HEK293 (cell line): ENCODE data around the gene BLOC1S4.

Source experiments
- CTCF ChIA-PET: fragments of 350-600 bp; formaldehyde crosslinking; extraction: SDS; loops from one replicate; lab custom pipeline; 2021; ENCODE audit warnings: antibody characterized with exemption; lab: Yijun Ruan, JAX
- POLR2A ChIA-PET: fragments of 300-600 bp; formaldehyde crosslinking; extraction: SDS; loops from one replicate; lab custom pipeline; 2020; ENCODE audit warnings: antibody characterized with exemption, inconsistent platforms; lab: Yijun Ruan, JAX
- H3K27ac ChIP-seq: fragments of 200-500 bp; sonication (Bioruptor generic); 2 replicates; pipeline ENCODE4 v1.5.1; 2014; ENCODE audit warnings: low read depth, low read length, control low read depth, inconsistent platforms; ENCODE audit errors: extremely low read depth
- H3K36me3 ChIP-seq, 2 experiments: fragments of 200-500 bp in 1 of 2; sonication (Bioruptor generic) in 1 of 2; 1 replicate in 1 of 2; 2 replicates in 1 of 2; pipeline ENCODE4 v1.5.1; 2014 to 2017; ENCODE audit warnings: inconsistent platforms in 2 of 2, low read length in 2 of 2; ENCODE audit not compliant: control insufficient read depth in 2 of 2, insufficient read depth in 1 of 2
- H3K4me1 ChIP-seq: fragments of 200-500 bp; sonication (Bioruptor generic); 2 replicates; pipeline ENCODE4 v1.5.1; 2014; ENCODE audit warnings: mild to moderate bottlenecking, low read length, inconsistent platforms; ENCODE audit not compliant: control insufficient read depth, insufficient read depth
- H3K4me3 ChIP-seq: 2 replicates; pipeline ENCODE4 v1.5.1; 2011; ENCODE audit warnings: low read depth, mild to moderate bottlenecking, control low read depth, low read length, moderate library complexity
- H3K9me3 ChIP-seq: fragments of 200-500 bp; sonication (Bioruptor generic); 2 replicates; pipeline ENCODE4 v1.5.1; 2014; ENCODE audit warnings: low read depth, low read length, inconsistent platforms; ENCODE audit not compliant: control insufficient read depth, insufficient read depth
- KLF1 ChIP-seq: fragments of 450-650 bp; formaldehyde crosslinking; IDR thresholded peaks from 2 replicates; pipeline ENCODE4 v1.5.1; 2016; ENCODE audit warnings: missing biosample characterization, missing genetic modification characterization
- RBAK ChIP-seq: fragments of 450-650 bp; formaldehyde crosslinking; IDR thresholded peaks from 2 replicates; pipeline ENCODE4 v1.5.1; 2016; ENCODE audit warnings: missing biosample characterization, missing genetic modification characterization
- SETDB1 ChIP-seq: IDR thresholded peaks from one replicate; pipeline ENCODE4 v1.6.1; 2017; ENCODE audit warnings: mild to moderate bottlenecking, low read length, moderate library complexity, mixed read lengths; ENCODE audit not compliant: insufficient read length
- SP2 ChIP-seq: fragments of 450-650 bp; formaldehyde crosslinking; IDR thresholded peaks from 2 replicates; pipeline ENCODE4 v1.5.1; 2016; ENCODE audit warnings: missing biosample characterization, missing genetic modification characterization
- TRIM28 ChIP-seq: IDR thresholded peaks from 2 replicates; pipeline ENCODE4 v1.6.1; 2011; ENCODE audit warnings: low read length, control low read depth, borderline replicate concordance
- ZBTB20 ChIP-seq: fragments of 450-650 bp; formaldehyde crosslinking; IDR thresholded peaks from 2 replicates; pipeline ENCODE4 v1.5.1; 2016; ENCODE audit warnings: missing biosample characterization, missing genetic modification characterization
- ZBTB7A ChIP-seq: fragments of 450-650 bp; formaldehyde crosslinking; IDR thresholded peaks from 2 replicates; pipeline ENCODE4 v1.5.1; 2016; ENCODE audit warnings: low read depth, missing biosample characterization, missing genetic modification characterization
- ZEB2 ChIP-seq: fragments of 450-650 bp; formaldehyde crosslinking; IDR thresholded peaks from 2 replicates; pipeline ENCODE4 v1.5.1; 2016; ENCODE audit warnings: missing biosample characterization, missing genetic modification characterization
- ZFP41 ChIP-seq: fragments of 450-650 bp; formaldehyde crosslinking; IDR thresholded peaks from 2 replicates; pipeline ENCODE4 v1.5.1; 2016; ENCODE audit warnings: missing biosample characterization, missing genetic modification characterization, borderline replicate concordance
- ZNF138 ChIP-seq: fragments of 450-650 bp; formaldehyde crosslinking; IDR thresholded peaks from 2 replicates; pipeline ENCODE4 v1.5.1; 2016; ENCODE audit warnings: missing biosample characterization, missing genetic modification characterization, borderline replicate concordance
- ZNF146 ChIP-seq: fragments of 450-650 bp; formaldehyde crosslinking; IDR thresholded peaks from 2 replicates; pipeline ENCODE4 v1.5.1; 2016; ENCODE audit warnings: missing biosample characterization, missing genetic modification characterization
- ZNF2 ChIP-seq: fragments of 450-650 bp; formaldehyde crosslinking; IDR thresholded peaks from 2 replicates; pipeline ENCODE4 v1.5.1; 2016; ENCODE audit warnings: missing biosample characterization, missing genetic modification characterization
- ZNF202 ChIP-seq: fragments of 450-650 bp; formaldehyde crosslinking; IDR thresholded peaks from 2 replicates; pipeline ENCODE4 v1.5.1; 2016; ENCODE audit warnings: missing biosample characterization, missing genetic modification characterization, borderline replicate concordance
- ZNF248 ChIP-seq: fragments of 450-650 bp; formaldehyde crosslinking; IDR thresholded peaks from 2 replicates; pipeline ENCODE4 v1.5.1; 2017; ENCODE audit warnings: missing biosample characterization, missing genetic modification characterization
- ZNF311 ChIP-seq: fragments of 450-650 bp; formaldehyde crosslinking; IDR thresholded peaks from 2 replicates; pipeline ENCODE4 v1.5.1; 2017; ENCODE audit warnings: missing biosample characterization, missing genetic modification characterization, borderline replicate concordance
- ZNF335 ChIP-seq: fragments of 450-650 bp; formaldehyde crosslinking; conservative IDR thresholded peaks from 2 replicates; pipeline ENCODE4 v1.5.1; 2016; ENCODE audit warnings: missing biosample characterization, missing genetic modification characterization
- ZNF354C ChIP-seq: fragments of 450-650 bp; formaldehyde crosslinking; IDR thresholded peaks from 2 replicates; pipeline ENCODE4 v1.5.1; 2016; ENCODE audit warnings: missing biosample characterization, missing genetic modification characterization, low read depth, borderline replicate concordance
- ZNF530 ChIP-seq: fragments of 450-650 bp; formaldehyde crosslinking; IDR thresholded peaks from 2 replicates; pipeline ENCODE4 v1.5.1; 2016; ENCODE audit warnings: low read depth, missing biosample characterization, missing genetic modification characterization
- TF ChIP-seq, protein P1 (sequence below): fragments of 450-650 bp; formaldehyde crosslinking; IDR thresholded peaks from 2 replicates; pipeline ENCODE4 v1.5.1; 2017; ENCODE audit warnings: missing biosample characterization, missing genetic modification characterization
- TF ChIP-seq, protein P2 (sequence below): IDR thresholded peaks from 2 replicates; pipeline ENCODE4 v1.6.1; 2011; ENCODE audit warnings: mild to moderate bottlenecking, low read depth, low read length, borderline replicate concordance
- TF ChIP-seq, protein P3 (sequence below): fragments of 450-650 bp; formaldehyde crosslinking; IDR thresholded peaks from 2 replicates; pipeline ENCODE4 v1.5.1; 2016; ENCODE audit warnings: missing biosample characterization, missing genetic modification characterization
- TF ChIP-seq, protein P4 (sequence below): fragments of 450-650 bp; formaldehyde crosslinking; IDR thresholded peaks from 2 replicates; pipeline ENCODE4 v1.5.1; 2016; ENCODE audit warnings: missing biosample characterization, missing genetic modification characterization
- TF ChIP-seq, protein P5 (sequence below): fragments of 450-650 bp; formaldehyde crosslinking; IDR thresholded peaks from 2 replicates; pipeline ENCODE4 v1.5.1; 2017; ENCODE audit warnings: missing biosample characterization, mild to moderate bottlenecking, missing genetic modification characterization, moderate library complexity
- TF ChIP-seq, protein P6 (sequence below): fragments of 450-650 bp; formaldehyde crosslinking; IDR thresholded peaks from 2 replicates; pipeline ENCODE4 v1.5.1; 2016; ENCODE audit warnings: missing biosample characterization, missing genetic modification characterization

Gene BLOC1S4

DNA sequence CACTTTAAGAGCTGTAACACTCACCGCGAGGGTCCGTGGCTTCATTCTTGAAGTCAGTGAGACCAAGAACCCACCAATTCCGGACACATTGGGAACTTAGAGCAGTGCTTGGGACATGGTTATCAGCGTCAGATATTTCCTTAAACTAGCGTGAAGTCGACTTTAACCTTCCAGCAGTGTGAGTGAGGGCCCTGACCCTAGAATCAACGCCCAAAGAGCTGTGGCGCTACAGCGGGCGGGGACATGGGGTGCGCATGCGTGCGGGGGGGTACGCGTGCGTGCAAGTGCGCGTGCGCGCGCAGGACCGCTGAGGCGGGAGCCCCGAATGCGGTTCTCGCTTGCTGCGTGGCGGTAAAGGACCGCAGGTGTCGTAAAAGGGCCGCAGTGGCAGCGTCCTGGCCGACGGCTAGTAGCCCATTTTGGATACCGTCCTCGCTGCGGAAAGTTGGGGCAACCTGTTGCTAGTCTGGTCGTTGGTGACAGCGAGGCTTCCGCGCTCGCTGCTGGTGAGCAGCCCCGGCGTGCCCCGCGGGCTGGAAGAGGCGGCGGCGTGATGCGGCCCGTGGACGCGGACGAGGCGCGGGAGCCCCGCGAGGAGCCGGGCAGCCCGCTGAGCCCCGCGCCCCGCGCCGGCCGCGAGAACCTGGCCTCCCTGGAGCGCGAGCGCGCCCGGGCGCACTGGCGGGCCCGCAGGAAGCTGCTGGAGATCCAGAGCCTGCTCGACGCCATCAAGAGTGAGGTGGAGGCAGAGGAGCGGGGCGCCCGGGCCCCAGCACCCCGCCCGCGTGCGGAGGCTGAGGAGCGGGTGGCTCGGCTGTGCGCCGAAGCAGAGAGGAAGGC, 42.1 kb upstream of the BLOC1S4 start:
- H3K4me1 ChIP-seq, result no peaks in the 10 kb centered on the region
- peak overlapping the region; percentile 52 for H3K4me3 ChIP-seq
- peak overlapping the region; percentile 75 for H3K27ac ChIP-seq
- CTCF ChIA-PET, result interaction anchor here (0.6 to 2.8 kb wide), 5 partner anchors 10 to 395 kb away, joined by 3 to 9 read pairs (median 3); no protein-coding TSS in a partner anchor
- H3K36me3 ChIP-seq, result peaks cover 0 to 30% of the 10 kb centered on the region in 2 experiments; a peak in 2 of 3 replicates
- H3K9me3 ChIP-seq, result no peaks in the 10 kb centered on the region
- POLR2A ChIA-PET, result interaction anchor here (0.6 to 1.9 kb wide), 16 partner anchors 10 to 414 kb away, joined by 3 to 17 read pairs (median 4); partner anchors contain the start of genes MAN2B2, MRFAP1, MRFAP1L1 and WFS1
- TF ChIP-seq ZBTB7A (tag by site-specific recombination) (no peak), ZBTB20 (peak; percentile 54; the same call in 1 of the 2 replicates), ZNF248 (tag by site-specific recombination) (no peak), RBAK (tag by site-specific recombination) (no peak), ZFP41 (no peak), ZNF2 (0 out of 2 replicates have a peak, but pooled peaks have one; percentile 38), ZEB2 (no peak), SETDB1 (no peak), ZNF138 (no peak), SP2 (tag by site-specific recombination) (peak; percentile 35; the same call in 1 of the 2 replicates), ZNF146 (no peak), KLF1 (no peak), ZNF202 (tag by site-specific recombination) (no peak), ZNF354C (no peak), ZNF335 (tag by site-specific recombination) (peak; percentile 72), ZNF530 (tag by site-specific recombination) (no peak), TRIM28 (no peak), ZNF311 (no peak)
- TF ChIP-seq, protein P1, sequence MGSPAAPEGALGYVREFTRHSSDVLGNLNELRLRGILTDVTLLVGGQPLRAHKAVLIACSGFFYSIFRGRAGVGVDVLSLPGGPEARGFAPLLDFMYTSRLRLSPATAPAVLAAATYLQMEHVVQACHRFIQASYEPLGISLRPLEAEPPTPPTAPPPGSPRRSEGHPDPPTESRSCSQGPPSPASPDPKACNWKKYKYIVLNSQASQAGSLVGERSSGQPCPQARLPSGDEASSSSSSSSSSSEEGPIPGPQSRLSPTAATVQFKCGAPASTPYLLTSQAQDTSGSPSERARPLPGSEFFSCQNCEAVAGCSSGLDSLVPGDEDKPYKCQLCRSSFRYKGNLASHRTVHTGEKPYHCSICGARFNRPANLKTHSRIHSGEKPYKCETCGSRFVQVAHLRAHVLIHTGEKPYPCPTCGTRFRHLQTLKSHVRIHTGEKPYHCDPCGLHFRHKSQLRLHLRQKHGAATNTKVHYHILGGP (tag by site-specific recombination), result no peak
- TF ChIP-seq, protein P2, sequence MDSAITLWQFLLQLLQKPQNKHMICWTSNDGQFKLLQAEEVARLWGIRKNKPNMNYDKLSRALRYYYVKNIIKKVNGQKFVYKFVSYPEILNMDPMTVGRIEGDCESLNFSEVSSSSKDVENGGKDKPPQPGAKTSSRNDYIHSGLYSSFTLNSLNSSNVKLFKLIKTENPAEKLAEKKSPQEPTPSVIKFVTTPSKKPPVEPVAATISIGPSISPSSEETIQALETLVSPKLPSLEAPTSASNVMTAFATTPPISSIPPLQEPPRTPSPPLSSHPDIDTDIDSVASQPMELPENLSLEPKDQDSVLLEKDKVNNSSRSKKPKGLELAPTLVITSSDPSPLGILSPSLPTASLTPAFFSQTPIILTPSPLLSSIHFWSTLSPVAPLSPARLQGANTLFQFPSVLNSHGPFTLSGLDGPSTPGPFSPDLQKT, result no peak
- TF ChIP-seq, protein P3, sequence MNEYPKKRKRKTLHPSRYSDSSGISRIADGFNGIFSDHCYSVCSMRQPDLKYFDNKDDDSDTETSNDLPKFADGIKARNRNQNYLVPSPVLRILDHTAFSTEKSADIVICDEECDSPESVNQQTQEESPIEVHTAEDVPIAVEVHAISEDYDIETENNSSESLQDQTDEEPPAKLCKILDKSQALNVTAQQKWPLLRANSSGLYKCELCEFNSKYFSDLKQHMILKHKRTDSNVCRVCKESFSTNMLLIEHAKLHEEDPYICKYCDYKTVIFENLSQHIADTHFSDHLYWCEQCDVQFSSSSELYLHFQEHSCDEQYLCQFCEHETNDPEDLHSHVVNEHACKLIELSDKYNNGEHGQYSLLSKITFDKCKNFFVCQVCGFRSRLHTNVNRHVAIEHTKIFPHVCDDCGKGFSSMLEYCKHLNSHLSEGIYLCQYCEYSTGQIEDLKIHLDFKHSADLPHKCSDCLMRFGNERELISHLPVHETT, result no peak
- TF ChIP-seq, protein P4, sequence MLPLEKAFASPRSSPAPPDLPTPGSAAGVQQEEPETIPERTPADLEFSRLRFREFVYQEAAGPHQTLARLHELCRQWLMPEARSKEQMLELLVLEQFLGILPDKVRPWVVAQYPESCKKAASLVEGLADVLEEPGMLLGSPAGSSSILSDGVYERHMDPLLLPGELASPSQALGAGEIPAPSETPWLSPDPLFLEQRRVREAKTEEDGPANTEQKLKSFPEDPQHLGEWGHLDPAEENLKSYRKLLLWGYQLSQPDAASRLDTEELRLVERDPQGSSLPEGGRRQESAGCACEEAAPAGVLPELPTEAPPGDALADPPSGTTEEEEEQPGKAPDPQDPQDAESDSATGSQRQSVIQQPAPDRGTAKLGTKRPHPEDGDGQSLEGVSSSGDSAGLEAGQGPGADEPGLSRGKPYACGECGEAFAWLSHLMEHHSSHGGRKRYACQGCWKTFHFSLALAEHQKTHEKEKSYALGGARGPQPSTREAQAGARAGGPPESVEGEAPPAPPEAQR (tag by site-specific recombination), result no peak
- TF ChIP-seq, protein P5, sequence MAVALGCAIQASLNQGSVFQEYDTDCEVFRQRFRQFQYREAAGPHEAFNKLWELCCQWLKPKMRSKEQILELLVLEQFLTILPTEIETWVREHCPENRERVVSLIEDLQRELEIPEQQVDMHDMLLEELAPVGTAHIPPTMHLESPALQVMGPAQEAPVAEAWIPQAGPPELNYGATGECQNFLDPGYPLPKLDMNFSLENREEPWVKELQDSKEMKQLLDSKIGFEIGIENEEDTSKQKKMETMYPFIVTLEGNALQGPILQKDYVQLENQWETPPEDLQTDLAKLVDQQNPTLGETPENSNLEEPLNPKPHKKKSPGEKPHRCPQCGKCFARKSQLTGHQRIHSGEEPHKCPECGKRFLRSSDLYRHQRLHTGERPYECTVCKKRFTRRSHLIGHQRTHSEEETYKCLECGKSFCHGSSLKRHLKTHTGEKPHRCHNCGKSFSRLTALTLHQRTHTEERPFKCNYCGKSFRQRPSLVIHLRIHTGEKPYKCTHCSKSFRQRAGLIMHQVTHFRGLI (tag by site-specific recombination), result 0 out of 2 replicates have a peak, but pooled peaks have one; percentile 4
- TF ChIP-seq, protein P6, sequence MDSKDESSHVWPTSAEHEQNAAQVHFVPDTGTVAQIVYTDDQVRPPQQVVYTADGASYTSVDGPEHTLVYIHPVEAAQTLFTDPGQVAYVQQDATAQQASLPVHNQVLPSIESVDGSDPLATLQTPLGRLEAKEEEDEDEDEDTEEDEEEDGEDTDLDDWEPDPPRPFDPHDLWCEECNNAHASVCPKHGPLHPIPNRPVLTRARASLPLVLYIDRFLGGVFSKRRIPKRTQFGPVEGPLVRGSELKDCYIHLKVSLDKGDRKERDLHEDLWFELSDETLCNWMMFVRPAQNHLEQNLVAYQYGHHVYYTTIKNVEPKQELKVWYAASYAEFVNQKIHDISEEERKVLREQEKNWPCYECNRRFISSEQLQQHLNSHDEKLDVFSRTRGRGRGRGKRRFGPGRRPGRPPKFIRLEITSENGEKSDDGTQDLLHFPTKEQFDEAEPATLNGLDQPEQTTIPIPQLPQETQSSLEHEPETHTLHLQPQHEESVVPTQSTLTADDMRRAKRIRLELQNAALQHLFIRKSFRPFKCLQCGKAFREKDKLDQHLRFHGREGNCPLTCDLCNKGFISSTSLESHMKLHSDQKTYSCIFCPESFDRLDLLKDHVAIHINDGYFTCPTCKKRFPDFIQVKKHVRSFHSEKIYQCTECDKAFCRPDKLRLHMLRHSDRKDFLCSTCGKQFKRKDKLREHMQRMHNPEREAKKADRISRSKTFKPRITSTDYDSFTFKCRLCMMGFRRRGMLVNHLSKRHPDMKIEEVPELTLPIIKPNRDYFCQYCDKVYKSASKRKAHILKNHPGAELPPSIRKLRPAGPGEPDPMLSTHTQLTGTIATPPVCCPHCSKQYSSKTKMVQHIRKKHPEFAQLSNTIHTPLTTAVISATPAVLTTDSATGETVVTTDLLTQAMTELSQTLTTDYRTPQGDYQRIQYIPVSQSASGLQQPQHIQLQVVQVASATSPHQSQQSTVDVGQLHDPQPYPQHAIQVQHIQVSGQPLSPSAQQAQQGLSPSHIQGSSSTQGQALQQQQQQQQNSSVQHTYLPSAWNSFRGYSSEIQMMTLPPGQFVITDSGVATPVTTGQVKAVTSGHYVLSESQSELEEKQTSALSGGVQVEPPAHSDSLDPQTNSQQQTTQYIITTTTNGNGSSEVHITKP (tag by site-specific recombination), result peak; percentile 32; the same call in 1 of the 2 replicates
